Measurements from ENCODE around the gene LPIN2. TPM values are rescaled to one million over a fixed set of nuclear protein-coding genes. Genes with fewer than 3 reads are reported as not detected.

The LPIN2 gene
- total RNA-seq, 1 donor from 2014 or later = 11.6 TPM

DNA sequence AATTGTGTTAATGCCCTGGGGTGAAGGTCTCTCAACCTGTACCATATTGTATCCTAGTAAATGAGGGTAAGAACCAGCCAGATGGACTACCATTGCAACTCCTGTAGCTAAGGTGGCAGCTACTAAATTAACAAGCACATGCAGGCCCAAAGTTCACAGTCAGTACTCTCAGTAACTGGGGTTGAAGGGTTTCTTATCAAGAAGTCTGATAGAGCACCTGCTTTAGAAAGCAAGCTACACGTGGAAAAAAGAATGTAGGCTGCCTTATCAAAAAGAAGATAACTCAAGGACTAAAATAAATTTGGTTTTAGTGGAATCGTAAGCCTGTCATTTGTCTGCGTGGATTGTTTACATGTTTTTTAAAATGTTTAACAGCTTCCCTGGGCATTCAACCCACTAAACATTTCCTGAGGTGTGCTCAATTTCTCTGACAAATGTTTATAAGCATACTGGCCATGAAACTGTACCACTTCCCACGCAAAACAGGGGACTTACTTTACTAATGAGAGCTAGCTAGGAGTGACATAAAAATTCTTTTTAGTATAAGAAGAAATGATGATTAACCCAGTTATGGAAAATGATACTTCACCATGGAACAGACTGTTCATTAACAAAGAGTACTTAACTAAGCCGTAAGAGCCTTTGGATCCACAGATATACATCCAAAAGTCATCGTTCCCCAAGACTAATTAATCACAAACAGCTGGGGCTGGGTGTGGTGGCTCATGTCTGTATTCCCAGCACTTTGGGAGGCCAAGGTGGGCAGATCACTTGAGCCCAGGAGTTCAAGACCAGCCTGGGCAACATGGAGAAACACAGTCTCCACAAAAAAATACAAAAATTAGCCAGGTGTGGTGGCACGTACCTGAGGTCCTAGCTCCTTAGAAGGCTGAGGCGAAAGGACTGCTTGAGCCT lies 36.5 kb downstream of the LPIN2 start:
- TF ChIP-seq, protein P1, sequence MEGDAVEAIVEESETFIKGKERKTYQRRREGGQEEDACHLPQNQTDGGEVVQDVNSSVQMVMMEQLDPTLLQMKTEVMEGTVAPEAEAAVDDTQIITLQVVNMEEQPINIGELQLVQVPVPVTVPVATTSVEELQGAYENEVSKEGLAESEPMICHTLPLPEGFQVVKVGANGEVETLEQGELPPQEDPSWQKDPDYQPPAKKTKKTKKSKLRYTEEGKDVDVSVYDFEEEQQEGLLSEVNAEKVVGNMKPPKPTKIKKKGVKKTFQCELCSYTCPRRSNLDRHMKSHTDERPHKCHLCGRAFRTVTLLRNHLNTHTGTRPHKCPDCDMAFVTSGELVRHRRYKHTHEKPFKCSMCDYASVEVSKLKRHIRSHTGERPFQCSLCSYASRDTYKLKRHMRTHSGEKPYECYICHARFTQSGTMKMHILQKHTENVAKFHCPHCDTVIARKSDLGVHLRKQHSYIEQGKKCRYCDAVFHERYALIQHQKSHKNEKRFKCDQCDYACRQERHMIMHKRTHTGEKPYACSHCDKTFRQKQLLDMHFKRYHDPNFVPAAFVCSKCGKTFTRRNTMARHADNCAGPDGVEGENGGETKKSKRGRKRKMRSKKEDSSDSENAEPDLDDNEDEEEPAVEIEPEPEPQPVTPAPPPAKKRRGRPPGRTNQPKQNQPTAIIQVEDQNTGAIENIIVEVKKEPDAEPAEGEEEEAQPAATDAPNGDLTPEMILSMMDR (IDR thresholded peaks at IDR 0.05) = no peak
- Histone ChIP-seq H3K27ac (peak overlapping the region in 1 of 2 donors; percentile 58), H3K27me3 (no peaks in the 10 kb centered on the region), H3K36me3 (no peaks in the 10 kb centered on the region), H3K9me3 (no peaks in the 10 kb centered on the region), H3K4me3 (no peak overlapping the region), H3K4me1 (peaks cover 5 to 45% of the 10 kb centered on the region in 2 donors)
- intact Hi-C loops (cut with DNase I) = no loop called here
- no peak for DNase-seq (ENCODE audit: low spot score in 2 of 2)

DNA sequence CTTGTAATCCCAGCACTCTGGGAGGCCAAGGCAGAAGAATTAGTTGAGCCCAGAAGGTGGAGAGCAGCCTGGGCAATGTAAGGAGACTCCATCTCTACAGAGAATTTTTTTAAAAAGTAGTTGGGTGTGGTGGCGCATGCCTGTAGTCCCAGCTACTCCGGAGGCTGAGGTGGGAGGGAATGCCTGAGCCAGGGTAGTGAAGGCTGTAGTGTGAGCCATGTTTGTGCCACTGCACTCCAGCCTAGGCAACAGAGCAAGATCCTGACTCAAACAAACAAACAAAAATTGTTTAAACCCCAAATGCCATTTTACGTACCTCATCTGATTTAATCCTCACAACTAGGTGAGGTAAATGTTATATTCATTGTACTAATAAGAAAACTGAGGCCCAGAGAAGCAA lies 38.2 kb downstream of the LPIN2 start:
- DNase-seq (ENCODE audit: low spot score in 2 of 2) = no peak
- TF ChIP-seq, protein P1 (IDR thresholded peaks at IDR 0.05) = no peak
- Histone ChIP-seq H3K36me3 (no peaks in the 10 kb centered on the region), H3K9me3 (no peaks in the 10 kb centered on the region), H3K4me3 (no peak overlapping the region), H3K27ac (no peak overlapping the region), H3K27me3 (no peaks in the 10 kb centered on the region), H3K4me1 (peaks cover 5 to 40% of the 10 kb centered on the region in 2 donors)
- intact Hi-C loops (cut with DNase I) = no loop called here

DNA sequence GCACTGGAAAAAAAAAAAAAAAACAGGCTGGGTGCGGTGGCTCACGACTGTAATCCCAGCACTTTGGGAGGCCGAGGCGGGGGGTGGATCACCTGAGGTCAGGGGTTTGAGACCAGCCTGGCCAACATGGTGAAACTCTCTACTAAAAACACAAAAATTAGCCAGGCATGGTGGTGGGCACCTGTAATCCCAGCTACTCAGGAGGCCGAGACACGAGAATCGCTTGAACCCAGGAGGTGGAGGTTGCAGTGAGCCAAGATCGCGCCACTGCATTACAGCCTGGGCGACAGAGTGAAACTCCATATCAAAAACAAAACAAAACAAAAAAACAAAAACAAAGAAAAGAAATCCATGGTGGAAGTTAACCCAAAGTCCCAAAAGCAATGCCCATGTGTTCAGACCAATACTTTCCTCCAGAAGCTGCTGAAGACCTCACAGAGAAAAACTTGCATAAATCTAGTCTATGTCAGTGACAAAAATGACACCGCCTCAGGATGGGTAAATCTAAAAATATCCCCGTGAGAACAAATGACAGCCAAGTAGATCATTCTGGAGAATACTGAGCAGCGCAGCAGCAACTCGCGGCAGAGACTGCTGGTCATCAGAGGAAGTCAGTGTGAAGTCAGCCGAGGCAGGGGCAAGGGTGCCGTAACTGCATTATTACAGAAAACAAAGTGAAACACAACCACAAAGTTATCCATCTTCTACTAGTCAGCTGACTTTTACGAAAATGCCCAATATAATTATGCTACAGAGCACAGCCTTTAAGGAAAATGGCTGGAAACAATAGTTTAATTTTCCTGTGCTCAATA lies 41.0 kb downstream of the LPIN2 start:
- peaks cover 8 to 25% of the 10 kb centered on the region in 2 donors for H3K4me1 ChIP-seq
- H3K27ac ChIP-seq = peak overlapping the region; percentile 10 to 56
- no peaks in the 10 kb centered on the region for H3K36me3 ChIP-seq
- no peaks in the 10 kb centered on the region for H3K9me3 ChIP-seq
- intact Hi-C loops (cut with DNase I) = no loop called here
- TF ChIP-seq, protein P1 (IDR thresholded peaks at IDR 0.05) = no peak
- H3K27me3 ChIP-seq = no peaks in the 10 kb centered on the region
- DNase-seq (ENCODE audit: low spot score in 2 of 2) = peak; percentile 41 to 76
- peak overlapping the region in 1 of 2 donors; percentile 25 for H3K4me3 ChIP-seq

DNA sequence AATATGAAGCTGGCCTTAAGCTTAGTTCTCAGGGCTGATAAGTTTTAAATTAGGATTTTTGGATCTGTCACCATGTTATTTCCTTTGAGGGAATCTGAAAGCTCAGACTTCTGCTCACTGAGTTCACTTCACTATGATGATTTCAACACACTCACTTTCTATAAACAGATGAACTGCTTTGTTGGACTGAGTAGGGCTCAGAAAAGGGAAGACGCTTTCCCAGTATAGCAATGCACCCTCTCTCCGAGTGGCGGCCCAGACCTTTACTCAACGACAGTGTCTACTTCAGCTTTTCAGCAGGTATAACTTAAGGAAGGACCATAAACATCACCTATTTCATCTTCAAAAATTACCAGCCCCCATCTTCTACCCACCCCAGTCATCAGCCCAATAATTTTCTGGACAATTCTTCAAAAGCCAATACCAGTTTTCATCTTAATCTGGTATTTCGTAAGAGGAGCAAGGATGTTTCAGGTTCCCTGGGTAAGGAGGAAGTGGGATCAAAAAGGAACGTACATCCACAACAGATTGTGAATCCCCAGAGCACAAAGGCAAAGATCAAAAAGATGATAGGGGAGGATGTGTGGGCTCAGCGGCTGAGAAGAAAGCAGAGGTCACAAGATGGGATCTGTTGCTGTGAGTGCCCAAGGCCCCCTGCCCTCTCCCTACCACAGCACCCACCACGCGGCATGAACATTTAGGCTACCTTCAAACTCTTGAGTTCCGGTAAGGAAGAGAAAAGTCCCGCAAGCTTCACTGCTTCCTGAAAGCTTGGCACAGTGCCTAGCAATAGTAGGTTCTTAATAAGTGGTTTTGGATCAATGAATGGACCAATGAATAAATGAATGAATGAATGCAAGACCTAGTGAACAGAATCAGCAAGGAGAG lies 41.9 kb downstream of the LPIN2 start:
- H3K4me3 ChIP-seq = no peak overlapping the region
- no peaks in the 10 kb centered on the region for H3K36me3 ChIP-seq
- H3K27me3 ChIP-seq = no peaks in the 10 kb centered on the region
- intact Hi-C loops (cut with DNase I) = no loop called here
- peaks cover 8 to 24% of the 10 kb centered on the region in 2 donors for H3K4me1 ChIP-seq
- TF ChIP-seq, protein P1 (IDR thresholded peaks at IDR 0.05) = no peak
- DNase-seq (ENCODE audit: low spot score in 2 of 2) = no peak
- H3K27ac ChIP-seq = peak overlapping the region in 1 of 2 donors; percentile 58
- H3K9me3 ChIP-seq = no peaks in the 10 kb centered on the region

DNA sequence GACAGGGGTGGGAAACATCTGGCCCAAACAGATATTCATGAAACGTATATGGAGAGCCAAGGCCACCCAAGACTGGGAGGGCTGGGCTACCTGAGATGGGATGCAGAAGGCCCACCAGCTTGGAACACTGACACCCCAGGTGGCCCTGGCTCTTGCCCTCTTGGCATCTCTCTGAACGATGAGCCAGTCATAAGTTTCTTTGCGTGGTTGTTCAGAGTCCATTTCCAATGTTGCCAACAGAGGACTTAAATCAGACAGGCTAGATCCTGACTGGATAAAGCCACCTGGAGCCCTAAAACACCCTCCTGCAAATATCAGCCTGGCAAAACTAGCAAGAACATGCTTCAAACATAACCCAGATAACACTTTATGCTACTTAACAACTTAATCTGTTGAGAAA lies 42.6 kb downstream of the LPIN2 start:
- no peak overlapping the region for H3K4me3 ChIP-seq
- H3K27ac ChIP-seq = peak overlapping the region in 1 of 2 donors; percentile 58
- intact Hi-C loops (cut with DNase I) = no loop called here
- peaks cover 8 to 24% of the 10 kb centered on the region in 2 donors for H3K4me1 ChIP-seq
- no peaks in the 10 kb centered on the region for H3K9me3 ChIP-seq
- H3K36me3 ChIP-seq = no peaks in the 10 kb centered on the region
- no peaks in the 10 kb centered on the region for H3K27me3 ChIP-seq
- no peak for DNase-seq (ENCODE audit: low spot score in 2 of 2)
- TF ChIP-seq, protein P1 (IDR thresholded peaks at IDR 0.05) = no peak
